8988T (cell line): ENCODE results near the gene ACD.

Source experiments
- DNase-seq: peaks from one replicate; pipeline ENCODE4 v3.0.0; 2011

Gene ACD

GRCh38 chr16:67661101-67661761, 1.2 kb upstream of the ACD start:
- DNase-seq, result no peak

DNA sequence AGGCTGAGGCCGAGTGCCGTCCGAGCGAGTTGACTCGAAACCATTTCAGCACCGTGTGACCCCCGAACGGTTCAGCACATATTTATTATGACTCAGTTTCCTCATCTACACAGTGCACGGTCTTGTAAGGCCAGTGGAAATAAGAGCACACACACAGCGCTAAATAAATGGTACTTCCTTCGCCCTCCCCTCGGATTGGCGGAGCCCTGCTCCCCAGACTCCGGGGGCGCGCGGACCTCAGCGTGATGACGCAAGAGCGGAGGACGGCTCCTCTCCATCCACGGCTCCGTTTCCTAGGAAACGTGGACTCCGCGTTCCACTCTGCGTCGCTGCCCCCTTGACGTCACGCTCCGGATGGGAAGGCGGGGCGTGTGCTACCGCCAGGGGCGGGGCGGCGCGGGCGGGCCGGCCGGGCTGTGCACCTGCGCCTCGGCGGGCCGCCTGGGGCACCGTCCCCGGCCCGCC, 536 bp upstream of the ACD start, which contains the start of gene PARD6A:
PARD6A (plus strand) TSS at position 397 of the 465 bp plus-strand sequence. CDS start 79 bp downstream, outside the sequence.
- DNase-seq, result peak; percentile 100

DNA sequence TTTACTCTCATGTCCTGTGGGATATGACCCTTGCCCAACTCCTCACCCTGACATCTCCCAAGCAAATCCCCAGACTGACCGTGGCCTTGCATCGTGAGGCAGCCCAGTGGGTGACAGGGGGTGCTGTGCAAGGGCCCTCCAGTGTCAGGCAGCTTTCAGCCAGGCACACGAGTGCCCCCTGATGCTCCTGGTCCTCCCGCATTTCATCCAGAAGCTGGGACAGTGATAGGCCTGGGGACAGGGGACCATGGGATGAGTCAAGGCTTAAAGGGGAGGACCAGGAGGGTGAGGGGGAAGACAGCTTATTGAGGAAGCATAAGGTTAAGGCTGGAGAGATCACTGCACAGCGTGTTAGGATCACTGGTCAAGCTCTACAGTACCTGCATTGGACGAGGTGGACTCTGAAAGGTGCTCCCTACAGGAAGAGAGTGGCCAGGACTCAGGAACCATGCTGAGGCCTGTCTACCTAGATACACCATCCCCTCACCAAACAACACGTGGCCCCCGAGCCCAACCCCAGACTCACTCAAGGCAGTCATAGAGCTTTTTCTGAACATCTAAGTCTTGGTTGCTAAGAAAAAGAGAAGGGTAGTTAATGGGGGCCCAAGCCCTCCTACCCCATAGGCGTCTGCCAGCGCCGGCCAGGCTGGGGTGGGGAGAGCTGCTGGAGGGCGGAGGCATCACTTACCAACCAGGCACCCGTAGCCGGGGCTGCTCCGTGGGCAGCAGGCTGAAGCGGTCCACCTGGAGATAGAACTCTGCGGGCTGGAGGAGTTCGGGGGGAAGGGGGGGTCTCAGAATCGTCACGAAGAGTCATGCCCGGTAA, 998 bp downstream of the ACD start:
- peak; percentile 68 for DNase-seq

DNA sequence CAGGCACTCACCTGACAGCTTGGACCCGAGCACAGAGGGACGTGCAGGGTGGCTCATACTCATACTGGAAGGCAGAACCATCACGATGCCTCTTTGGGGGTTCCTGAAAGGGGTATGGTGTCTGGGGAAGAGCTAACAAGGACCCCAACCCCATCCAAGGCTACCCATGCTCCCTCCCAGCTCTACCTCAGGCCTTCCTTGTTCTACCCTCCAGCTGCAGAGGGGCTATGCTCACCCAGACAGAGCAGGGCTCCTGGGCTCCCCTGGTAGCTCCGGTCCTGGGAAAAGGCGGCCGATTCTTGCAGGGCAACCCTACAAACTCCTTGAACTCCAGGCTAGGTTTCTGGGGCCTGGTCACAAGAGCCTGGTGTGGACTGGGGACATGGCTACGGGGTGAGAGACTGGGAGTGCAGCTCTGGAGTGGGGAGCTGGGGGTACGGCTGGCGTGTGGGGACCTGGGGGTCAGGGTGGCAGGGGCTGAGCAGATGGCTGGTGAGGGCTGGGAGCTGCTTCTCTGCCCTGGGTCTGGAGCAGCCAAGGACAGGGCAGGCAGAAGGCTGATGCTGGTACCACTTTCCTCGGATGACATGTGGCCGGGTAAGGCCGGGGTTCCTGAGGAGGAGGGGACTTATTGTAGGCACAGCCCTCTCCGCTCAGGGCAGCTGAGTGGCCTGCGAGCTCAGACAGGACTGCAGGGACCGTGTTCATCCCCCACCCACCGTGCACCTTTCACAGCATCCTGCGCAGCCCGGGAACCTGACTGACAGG, 2.1 kb downstream of the ACD start:
- no peak for DNase-seq

DNA sequence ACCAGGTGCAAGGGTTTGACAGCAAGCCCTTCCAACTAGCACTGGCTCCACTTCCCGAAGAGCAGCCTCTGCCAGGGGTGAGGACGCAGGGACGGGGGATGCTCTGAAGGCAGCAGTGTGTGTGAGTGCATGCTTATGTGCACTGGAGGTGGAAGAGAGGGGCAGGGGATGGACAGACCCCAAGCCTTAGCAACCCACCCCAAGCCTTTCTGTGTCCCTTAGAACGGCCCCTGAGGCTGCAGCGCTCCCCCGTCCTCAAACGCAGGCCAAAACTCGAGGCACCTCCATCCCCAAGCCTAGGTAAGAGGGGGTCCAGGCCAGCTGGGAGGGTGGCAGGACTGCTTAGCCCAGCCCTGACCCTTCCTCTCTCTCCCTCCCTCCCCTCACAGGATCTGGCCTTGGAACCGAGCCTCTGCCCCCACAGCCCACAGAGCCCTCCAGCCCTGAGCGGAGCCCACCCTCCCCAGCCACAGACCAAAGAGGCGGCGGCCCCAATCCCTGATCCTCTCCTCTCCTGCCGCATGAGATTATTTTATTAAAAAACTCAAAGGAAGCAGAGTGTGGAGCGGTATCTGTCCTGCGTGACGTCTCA, 2.9 kb downstream of the ACD start:
- DNase-seq, result no peak

GRCh38 chr16:67656344-67657016, 3.6 kb downstream of the ACD start:
- DNase-seq, result no peak

DNA sequence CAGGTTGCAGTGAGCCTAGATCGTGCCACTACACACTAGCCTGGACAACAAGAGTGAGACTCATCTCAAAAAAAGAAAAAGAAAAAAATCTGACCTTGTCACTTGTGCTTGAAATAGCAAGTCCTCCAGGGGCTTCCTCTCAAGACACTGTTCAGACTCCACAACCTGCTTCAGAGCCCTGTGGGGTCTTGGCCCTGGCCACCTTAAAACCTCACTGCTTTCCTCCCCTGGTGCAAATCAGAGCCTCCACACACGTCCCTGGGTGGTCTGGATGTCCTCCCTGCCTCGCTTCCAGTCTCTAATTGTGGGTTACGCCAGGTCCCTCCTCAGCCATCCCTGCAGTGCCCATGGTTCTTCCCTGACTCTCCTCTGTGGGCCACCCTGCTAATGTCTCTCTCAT, 4.7 kb downstream of the ACD start:
- DNase-seq, result no peak

DNA sequence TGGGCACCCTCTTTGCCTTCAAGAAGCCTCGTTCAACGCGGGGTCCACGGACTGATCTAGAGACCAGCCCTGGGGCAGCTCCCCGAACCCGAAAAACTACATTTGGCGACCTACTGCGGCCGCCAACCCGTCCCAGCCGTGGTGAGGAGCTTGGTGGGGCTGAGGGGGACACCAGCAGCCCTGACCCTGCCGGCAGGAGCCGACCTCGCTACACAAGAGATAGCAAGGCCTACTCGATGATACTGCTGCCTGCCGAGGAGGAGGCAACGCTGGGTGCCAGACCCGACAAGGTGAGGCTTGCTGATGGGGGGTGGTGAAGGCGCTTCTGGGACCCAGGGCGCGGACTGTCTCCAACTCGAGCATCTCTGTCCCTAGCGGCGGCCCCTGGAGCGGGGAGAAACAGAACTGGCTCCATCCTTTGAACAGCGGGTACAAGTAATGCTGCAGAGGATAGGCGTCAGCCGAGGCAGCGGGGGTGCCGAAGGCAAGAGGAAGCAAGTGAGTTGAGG, 5.6 kb downstream of the ACD start:
- no peak for DNase-seq

GRCh38 chr16:67653789-67654402, 6.2 kb downstream of the ACD start:
- DNase-seq, result peak; percentile 83

GRCh38 chr16:67653128-67653788, 6.8 kb downstream of the ACD start:
- peak; percentile 84 for DNase-seq

DNA sequence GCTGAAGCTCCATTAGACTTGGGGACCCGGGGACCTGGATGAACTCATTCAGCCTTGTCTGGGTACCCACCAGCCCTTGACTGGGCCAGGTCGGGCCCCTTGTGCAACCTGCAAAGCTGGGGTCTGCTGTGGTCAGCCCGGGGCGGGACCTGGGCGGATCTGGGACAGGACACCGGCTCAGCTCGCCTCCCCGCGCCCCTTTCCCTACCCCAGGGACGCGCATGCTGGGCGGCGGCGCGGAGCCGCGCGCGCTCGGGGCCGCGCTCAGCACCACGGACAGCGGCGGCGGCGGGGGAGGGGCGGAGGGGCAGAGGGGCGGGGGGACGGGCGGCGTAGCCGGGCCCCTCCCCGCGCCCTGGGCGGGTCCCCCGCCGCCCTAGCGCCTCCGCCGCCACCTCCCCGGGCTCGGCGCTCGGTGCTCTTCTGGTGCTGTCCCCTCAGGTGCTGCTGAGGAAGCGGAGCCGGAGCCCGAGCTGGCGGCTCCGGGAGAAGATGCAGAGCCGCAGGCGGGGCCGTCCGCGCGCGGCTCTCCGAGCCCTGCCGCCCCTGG, 7.4 kb downstream of the ACD start:
- peak; percentile 100 for DNase-seq

DNA sequence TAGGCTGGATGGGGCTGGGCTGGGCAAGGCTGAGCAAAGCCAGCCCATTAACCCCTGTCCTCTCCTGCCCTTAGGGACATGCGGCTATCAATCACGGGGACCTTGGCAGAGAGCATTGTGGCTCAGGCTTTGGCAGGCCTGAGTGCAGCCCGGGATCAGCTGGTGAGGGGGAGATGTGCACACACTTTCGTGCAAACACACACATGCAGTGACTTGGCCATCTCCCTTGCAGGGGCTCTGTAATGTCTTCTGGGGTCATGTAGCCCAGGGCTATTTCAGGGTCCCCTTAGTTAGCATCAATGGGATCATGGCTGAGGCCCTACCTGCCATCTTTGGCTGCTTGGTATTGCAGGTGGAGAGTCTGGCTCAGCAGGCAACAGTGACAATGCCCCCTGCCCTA, 8.2 kb downstream of the ACD start:
- peak; percentile 63 for DNase-seq

GRCh38 chr16:67651039-67651438, 9.0 kb downstream of the ACD start:
- DNase-seq, result peak; percentile 45

DNA sequence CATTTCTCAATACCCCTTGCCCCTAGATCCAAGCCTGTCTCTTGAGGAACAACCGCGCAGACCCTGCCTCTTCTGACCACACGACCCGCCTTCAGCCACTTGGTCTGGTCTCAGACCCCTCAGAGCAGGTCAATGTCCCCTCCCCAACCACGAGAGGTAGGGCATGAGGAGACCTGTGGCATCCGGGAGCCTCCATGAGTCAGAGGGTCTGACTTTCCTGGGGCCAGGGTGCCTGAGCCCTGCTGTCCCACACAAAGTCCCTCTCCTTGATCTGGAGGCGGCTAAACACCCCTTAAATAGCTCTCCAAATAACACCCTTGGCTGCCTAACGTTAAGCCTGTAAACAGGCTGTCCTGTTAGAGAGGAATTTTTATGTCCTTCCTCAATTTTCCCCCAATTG, 10.0 kb downstream of the ACD start:
- peak; percentile 51 for DNase-seq

DNA sequence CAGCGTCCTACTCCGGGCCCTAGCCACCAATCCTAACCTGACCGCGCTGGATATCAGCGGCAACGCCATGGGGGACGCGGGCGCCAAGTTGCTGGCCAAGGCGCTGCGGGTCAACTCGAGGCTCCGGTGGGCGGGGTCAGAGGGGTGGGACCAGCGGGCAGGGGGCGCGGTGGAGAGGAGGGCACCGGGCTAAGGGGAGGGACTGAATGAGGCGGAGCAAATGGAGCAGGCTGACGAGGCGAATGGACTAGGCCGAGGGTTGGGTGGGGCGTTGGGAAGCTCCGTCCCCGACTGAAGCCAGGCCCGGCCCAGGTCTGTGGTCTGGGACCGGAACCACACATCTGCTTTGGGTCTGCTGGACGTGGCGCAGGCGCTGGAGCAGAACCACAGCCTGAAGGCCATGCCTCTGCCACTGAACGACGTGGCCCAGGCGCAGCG, 10.5 kb downstream of the ACD start:
- DNase-seq, result peak; percentile 70

DNA sequence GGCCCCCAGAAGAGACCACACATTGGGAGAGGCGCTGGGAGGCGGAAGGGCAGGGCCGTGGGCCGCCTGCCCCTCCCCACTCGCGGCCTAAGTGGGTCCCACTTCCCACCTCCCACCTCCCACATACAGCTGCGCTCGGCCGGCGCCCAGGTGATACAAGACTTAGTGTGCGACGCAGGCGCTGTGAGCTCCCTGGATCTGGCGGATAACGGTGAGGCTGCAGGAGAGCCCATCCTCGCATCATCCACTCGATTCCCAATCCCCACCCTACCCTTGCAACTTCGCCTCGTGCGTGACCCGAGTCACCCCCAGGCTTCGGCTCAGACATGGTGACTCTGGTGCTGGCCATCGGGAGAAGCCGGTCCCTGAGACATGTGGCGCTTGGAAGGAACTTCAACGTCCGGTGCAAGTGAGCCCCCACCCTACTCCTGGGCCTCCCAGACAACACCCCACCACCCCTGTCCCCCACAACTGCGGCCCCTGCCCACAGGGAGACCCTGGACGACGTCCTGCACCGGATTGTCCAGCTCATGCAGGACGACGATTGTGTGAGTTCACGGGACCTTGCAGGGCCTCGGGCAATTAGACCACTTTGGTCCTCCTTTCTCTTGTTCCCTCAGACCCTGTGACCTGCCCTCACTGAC, 11.2 kb downstream of the ACD start:
- DNase-seq, result peak; percentile 62

GRCh38 chr16:67648088-67648763, 11.8 kb downstream of the ACD start:
- DNase-seq, result peak; percentile 58

DNA sequence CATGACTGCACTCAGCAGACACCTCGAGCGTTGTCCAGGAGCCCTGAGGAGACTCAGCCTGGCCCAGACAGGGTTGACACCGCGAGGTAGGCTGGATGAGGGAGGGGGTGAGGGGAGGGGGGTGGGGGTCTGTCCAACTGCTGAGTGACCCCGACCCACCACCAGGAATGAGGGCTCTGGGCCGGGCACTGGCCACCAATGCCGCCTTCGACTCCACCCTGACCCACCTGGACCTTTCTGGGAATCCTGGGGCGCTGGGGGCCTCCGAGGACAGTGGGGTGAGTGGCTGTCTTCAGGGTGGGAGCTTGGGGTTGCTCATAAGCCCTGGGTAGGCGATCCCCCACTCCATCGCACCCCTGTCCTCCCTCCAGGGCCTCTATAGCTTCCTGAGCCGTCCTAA, 12.4 kb downstream of the ACD start:
- no peak for DNase-seq

DNA sequence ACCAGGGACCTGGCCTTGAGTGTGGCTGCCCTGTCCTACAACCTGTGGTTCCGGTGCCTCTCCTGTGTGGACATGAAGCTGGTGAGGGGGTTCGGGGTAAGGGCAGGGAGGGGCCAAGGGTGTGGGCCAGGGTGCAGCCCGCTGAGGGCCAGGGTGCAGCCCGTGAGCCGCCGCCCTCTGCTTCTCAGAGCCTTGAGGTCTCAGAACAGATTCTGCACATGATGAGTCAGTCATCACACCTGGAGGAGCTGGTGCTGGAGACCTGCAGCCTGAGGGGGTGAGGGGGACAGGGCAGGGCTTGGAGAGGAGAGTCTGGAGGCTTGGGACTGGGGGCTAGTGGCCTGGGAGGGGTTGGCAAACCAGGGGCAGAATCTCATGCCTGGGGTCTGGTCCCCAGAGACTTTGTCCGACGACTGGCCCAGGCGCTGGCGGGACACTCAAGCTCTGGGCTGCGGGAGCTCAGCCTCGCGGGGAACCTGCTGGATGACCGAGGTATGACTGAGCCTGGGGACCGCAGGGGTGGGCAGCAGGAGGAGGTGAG, 12.9 kb downstream of the ACD start:
- peak; percentile 86 for DNase-seq
